Colon (tissue), 2 donors: Measurements from ENCODE around the gene CNR2.
"Not testable (repeated sequence)": the region's sequence is repeated elsewhere in the genome, so short reads cannot be mapped to it uniquely, and the experiment has no call there.

Source experiments
- FAIRE-seq: peaks from 2 replicates; lab custom pipeline; 2012; peaks lifted over from hg19 to GRCh38; lab: Jason Lieb, UNC
- donor health status: control.
- donor health status: control.

Gene CNR2

GRCh38 chr1:23916209-23917131 lies 3.3 kb upstream of the CNR2 start:
- FAIRE-seq: no peak

DNA sequence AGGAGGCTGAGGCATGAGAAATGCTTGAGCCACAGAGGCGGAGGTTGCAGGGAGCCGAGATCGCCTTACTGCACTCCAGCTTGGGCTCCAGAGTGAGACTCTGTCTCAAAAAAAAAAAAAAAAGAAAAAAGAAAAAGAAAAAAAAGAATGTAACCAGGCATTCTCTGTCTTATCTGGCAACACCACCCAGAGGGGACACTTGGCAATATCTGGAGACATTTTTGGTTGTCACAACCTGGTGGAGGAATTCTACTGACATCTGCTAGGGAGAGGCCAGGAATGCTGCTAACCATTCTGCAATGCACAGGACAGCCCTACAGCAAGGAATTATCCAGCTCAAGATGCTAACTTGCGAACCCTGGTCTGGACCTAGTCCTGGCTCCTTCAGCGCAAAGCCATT lies 2.3 kb upstream of the CNR2 start:
- FAIRE-seq: no peak

GRCh38 chr1:23914921-23915320 lies 1.8 kb upstream of the CNR2 start:
- no peak for FAIRE-seq

- FAIRE-seq: no peak
These were observed 1.2 kb downstream of the CNR2 start for GRCh38 chr1:23911921-23912320.

DNA sequence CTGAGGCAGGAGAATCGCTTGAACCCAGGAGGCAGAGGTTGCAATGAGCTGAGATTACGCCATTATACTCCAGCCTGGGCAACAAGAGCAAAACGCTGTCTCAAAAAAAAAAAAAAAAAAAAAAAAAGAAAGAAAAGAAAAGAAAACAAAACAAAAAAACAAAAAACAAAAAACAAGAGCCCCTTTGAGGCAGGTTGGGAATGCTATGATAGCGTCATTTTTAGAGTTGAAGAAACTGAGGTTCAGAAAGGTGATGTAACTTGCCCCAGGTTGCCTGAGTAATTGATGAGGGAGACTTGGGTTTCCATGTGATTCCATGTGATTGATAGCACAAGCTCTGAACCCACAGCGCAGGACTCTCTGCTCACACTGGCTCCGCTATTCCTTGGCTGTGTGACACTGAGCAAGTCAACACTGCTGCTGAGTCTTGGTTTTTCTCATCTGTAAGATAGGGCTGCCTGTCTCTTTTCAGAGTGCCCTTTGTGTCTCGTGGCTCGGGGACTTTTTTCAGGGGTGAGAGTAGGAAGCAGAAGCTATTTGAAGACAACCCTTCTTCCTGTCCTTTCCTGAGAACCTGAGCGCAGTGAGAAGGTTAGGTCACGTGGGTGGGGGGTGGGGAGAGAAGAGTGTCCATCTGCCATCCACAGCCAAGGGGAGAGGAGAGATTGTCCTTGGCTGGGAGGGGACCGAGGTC lies 2.5 kb downstream of the CNR2 start:
- no peak for FAIRE-seq

GRCh38 chr1:23910144-23910543 lies 3.0 kb downstream of the CNR2 start:
- no peak for FAIRE-seq

- FAIRE-seq: no peak
These were observed 3.8 kb downstream of the CNR2 start for GRCh38 chr1:23909412-23909811.

DNA sequence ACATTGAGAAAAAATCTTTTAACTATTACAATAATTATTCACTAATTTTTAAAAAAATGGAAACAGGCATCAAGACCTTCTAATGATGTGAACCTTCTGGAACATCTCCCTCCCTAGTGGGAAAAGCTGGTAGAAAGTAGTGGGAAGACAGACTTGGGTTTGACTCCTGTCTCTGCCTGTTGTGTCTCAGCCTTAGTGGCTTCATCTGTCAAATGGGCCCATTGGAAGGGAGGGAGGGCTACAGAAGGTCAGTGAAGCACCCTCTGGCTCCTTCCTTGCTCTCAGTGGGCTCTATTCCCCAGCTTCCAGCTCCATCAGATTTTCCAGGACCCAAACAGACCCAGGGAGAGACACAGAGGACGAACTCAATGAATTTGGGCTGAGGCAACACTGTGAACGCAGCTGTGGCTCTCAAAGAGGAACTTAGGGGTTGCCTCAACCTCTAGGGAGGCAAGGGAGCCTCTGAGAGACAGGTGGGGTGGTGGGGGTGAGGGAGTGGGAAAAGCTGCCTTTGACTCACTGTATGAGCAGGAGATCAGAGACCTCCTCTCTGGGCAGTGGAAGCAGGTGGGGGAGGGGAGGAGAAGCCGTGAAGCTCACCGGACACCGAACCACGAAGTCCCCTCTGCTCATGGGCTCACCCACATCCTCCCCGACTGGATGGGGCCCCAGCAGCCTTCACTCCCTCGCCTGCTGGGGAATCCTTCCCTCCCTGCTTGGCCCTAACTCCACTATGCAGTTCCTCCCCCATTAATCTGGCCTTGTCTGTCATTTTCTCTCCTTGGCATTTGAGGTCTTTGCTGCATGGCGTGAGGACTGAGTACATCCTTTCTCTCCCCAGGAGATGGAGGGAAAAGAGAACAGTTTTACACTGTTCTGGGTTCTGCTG lies 4.5 kb downstream of the CNR2 start:
- no peak for FAIRE-seq

DNA sequence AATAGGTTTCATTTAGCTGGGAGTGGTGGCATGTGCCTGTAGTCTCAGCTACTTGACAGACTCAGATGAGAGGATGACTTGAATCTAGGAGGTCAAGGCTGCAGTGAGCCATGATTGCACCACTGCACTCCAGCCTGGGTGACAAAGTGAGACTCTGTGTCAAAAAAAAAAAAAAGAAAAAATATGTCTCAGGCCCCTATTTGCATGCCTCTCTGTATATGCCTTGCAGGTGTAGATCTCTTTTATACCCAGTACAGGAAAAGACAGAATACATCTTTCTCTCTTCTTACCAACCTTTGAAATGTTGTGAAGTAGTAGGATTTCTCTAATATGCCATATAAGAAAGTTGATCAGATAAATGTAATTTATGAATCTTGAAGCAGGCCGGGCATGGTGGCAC lies 6.4 kb downstream of the CNR2 start:
- FAIRE-seq: no peak

- FAIRE-seq: no peak
These were observed 7.6 kb downstream of the CNR2 start for GRCh38 chr1:23905461-23906025.

DNA sequence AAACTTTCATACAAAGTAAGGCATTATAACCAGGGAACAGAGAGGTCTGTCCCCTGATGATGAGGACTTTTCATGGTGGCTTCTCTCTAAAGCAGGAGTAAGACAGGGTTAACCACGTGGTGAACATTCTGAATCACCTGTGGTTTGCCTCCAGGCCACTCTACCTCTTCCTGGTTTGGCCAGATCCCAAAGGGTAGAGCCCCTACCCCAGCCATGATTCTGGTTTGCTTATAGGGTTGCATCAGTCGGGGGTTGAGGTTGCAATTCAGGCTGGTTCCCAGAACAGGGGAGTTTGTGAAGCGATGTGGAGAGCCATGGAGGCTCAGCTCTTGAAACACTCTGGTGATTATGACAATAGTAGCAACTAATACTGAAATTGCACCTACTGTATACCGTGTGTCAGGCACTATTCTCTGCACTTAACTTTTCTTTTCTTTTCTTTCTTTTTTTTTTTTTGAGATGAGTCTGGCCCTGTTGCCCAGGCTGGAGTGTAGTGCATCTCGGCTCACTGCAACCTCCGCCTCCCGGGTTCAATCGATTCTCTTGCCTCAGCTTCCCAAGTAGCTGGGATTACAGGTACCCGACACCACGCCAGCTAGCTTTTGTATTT lies 8.3 kb downstream of the CNR2 start:
- FAIRE-seq: no peak

GRCh38 chr1:23903754-23904153 lies 9.4 kb downstream of the CNR2 start:
- FAIRE-seq: no peak

DNA sequence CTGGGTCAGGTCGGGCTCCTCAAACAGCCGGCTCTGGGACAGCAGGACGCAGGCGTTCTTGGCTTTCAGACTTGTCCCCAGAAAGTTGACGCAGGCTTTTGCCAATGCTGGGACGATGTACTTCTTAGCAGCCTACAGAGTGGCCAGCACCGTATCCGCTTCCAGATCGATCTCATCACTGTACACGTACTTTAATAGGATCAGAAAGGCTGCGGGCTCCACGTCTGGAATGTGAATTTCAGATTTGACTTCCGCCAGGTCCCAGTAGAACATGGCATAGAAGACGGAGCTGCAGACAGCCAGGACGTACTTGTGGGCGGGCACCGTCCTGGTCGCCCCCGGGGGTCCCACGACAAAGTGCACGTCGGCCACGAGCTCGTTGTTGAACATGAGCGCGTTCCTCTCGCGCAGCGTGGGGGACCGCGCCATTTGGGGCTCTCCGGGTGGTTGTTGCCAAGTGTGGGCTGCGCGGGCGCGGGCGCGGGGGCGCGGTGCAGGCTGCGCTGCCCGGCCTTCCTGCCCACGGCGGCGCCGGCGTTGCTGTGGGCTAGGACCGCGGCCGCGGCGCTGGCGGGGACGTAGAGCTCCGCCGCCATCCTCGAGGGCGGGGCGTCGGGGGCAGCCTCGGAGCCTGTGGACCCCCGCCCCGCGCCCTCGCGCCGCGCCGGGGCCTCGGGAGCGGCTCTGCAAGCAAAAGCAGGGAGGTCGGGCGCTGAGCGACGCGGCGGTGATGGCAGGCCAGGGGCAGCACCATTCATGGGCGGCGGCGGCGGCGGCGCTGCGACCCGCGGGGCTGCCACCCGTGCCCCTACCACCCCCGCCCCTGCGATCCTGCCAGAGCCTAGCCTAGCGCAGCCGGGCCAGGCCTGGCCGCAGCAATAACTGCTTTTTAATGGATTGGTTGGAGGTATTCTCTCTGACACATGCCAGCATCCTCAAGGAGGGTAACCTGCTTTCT lies 10.6 kb downstream of the CNR2 start:
- no peak for FAIRE-seq

DNA sequence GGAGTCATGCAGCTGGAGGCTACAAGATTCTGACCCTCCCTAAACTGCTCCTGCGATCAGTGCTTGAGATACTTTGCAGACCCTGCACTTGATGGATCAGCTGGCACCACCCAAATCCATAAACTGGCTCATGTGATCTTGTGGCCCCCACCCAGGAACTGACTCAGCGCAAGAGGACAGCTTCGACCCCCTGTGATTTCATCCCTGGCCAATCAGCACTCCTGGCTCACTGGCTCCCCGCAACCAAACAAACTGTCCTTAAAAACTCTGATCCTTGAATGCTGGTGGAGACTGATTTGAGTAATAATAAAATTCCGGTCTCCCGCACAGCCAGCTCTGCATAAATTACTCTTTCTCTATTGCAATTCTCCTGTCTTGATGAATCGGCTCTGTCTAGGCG lies 13.1 kb downstream of the CNR2 start:
- FAIRE-seq: not testable (repeated sequence)

DNA sequence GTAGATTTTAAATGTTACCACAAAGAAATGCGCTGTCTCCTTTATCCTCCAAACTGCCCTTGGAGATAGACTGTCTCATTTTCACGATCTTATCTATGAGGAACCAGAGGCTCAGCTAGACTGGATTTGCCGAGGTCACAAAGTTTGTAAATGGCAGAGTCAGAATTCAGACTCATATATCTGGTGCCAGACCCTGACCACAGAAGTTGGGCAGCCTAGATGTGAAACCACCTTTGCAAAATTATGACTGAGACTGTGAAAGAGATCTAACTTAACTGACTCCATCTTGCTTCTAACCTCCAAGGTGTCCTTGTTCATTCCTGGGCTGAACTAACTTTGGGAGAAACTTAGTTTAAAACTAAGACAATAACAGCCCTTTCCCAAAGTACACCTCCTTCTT lies 14.1 kb downstream of the CNR2 start:
- no peak for FAIRE-seq

DNA sequence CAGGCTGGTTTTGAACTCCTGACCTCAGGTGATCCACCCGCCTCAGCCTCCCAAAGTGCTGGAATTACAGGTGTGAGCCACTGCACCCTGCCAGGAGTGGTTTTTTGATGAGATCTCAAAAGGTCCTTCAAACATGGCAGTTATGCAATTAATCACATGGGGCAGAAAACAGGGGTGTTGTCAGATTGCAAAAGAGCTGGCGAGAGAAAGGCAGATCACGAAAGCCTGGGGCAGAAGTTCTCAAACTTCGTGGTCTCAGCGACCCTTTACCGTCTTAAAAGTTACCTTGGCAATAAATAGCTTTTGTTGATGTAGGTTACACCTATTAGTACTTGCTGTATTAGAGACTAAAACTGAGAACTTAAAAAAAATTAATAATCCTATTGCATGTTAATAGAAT lies 16.1 kb downstream of the CNR2 start:
- FAIRE-seq: no peak

DNA sequence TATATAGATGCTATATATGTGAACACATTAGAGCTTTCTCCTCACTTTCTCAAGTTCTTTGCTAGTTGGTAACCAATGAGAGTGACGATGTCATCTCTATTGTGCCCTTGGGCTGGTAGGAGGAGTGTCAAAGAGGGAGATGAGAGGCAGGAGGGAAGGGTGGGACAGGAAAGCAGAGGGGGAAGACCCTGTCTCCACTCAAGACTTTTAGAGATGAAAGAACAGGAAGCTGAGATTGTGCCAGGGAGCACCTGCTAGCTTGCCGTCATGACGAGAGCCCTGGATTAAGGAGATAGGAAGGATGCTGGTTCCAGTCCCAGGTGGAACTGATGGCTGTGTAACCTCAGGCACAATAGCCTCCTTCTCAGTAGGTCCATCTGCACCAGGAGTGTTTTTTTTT lies 16.7 kb downstream of the CNR2 start:
- no peak for FAIRE-seq

GRCh38 chr1:23895993-23896392 lies 17.2 kb downstream of the CNR2 start:
- no peak for FAIRE-seq

- no peak for FAIRE-seq
These were observed 18.1 kb downstream of the CNR2 start for GRCh38 chr1:23895082-23895481.

GRCh38 chr1:23889074-23889473 lies 24.1 kb downstream of the CNR2 start:
- no peak for FAIRE-seq

DNA sequence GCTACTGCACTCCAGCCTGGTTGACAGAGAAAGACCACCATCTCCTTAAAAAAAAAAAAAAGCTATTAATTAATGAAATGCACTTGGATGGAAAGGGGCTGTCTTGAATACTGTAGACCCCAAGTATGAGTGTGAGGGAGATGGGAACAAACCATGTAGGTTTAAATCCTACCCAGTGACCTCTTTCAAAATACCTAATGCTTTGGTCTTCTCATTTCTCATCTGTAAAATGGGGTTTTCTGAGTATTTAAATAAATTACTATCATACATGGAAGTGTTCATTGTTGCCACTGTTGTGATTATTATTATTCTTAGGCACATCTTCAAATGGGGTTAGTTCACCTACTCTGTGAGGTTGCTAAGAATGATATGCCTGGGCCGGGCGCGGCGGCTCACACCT lies 27.9 kb downstream of the CNR2 start:
- no peak for FAIRE-seq
